AG08396 (cell line): ENCODE results near the gene ZNF487.

ENCODE experiments used
- DNase-seq: peaks from one replicate; pipeline ENCODE4 v3.0.0; 2012; ENCODE audit warnings: low spot score, mixed read lengths

Gene ZNF487

GRCh38 chr10:43524434-43525247, 87.7 kb downstream of the ZNF487 start:
- DNase-seq = no peak
